ENCODE measurements around the gene PTGIR.

PTGIR gene

GRCh38 chr19:46600384-46601317 is 24.2 kb downstream of the PTGIR start:
- peak; percentile 99 for DNase-seq (ENCODE audit: low read depth)

- no peak for DNase-seq (ENCODE audit: low read depth)
Measured at GRCh38 chr19:46599716-46600373, 25.0 kb downstream of the PTGIR start.

GRCh38 chr19:46598372-46598917 is 26.4 kb downstream of the PTGIR start:
- DNase-seq (ENCODE audit: low read depth), result no peak

GRCh38 chr19:46596008-46596407 is 28.9 kb downstream of the PTGIR start:
- no peak for DNase-seq (ENCODE audit: low read depth)

- no peak for DNase-seq (ENCODE audit: low read depth)
Measured at GRCh38 chr19:46591870-46592269, 33.0 kb downstream of the PTGIR start.

GRCh38 chr19:46591254-46591653 is 33.6 kb downstream of the PTGIR start:
- no peak for DNase-seq (ENCODE audit: low read depth)

GRCh38 chr19:46587861-46588260 is 37.0 kb downstream of the PTGIR start:
- DNase-seq (ENCODE audit: low read depth), result no peak

GRCh38 chr19:46586294-46586693 is 38.6 kb downstream of the PTGIR start:
- no peak for DNase-seq (ENCODE audit: low read depth)

- DNase-seq (ENCODE audit: low read depth), result no peak
Measured at GRCh38 chr19:46585539-46585938, 39.4 kb downstream of the PTGIR start.

- DNase-seq (ENCODE audit: low read depth), result no peak
Measured at GRCh38 chr19:46580247-46580646, 44.6 kb downstream of the PTGIR start.

GRCh38 chr19:46579361-46579879 is 45.5 kb downstream of the PTGIR start:
- DNase-seq (ENCODE audit: low read depth), result no peak

GRCh38 chr19:46578450-46578849 is 46.4 kb downstream of the PTGIR start:
- DNase-seq (ENCODE audit: low read depth), result no peak

GRCh38 chr19:46574533-46574932 is 50.4 kb downstream of the PTGIR start:
- no peak for DNase-seq (ENCODE audit: low read depth)

GRCh38 chr19:46573679-46574498 is 51.0 kb downstream of the PTGIR start:
- no peak for DNase-seq (ENCODE audit: low read depth)

GRCh38 chr19:46571495-46571894 is 53.4 kb downstream of the PTGIR start:
- no peak for DNase-seq (ENCODE audit: low read depth)

All from fibroblast of gingiva (primary cell).